SKM-1 treated with dmso at 0.1 percent for 144 hours (cell line): Measurements from ENCODE around the gene COG5.
"Not testable (repeated sequence)": the region's sequence is repeated elsewhere in the genome, so short reads cannot be mapped to it uniquely, and the experiment has no call there.

Experiments
- DNase-seq: peaks from one replicate; lab custom pipeline; 2025; ENCODE audit not compliant: unreplicated experiment; lab: John Stamatoyannopoulos, UW

The COG5 gene

DNA sequence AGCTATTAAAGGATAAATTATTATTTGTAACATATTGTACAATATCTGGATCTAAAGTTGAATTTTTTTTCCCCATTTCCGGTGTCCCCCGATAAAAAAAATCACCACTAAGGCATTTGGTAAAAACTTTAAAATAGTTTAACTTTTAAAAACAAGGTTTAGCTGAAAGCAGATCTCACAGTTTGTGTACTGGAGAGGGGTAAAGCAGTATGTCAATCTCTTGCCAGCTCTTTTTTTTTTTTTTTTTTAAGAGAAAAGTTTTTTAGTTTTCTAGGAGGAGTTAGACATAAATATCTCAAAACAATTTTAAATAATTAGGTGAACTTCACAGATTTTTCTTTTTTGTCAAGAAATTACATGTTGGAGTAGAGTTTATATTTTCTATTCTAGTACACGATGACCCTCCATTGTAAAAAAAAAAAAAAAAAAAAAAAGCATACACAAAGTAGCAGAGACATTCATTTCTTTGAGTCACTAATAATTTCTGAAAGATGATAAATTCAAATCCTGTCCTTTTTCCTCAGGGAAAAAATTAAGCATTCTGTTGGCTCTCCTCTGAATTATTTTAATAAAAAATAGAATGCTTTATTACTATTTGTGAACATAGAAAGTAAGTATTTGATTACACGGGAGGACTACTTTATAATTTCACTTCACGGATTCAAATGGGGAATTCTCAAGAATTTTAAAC lies 396.8 kb downstream of the COG5 start:
- no peak for DNase-seq

DNA sequence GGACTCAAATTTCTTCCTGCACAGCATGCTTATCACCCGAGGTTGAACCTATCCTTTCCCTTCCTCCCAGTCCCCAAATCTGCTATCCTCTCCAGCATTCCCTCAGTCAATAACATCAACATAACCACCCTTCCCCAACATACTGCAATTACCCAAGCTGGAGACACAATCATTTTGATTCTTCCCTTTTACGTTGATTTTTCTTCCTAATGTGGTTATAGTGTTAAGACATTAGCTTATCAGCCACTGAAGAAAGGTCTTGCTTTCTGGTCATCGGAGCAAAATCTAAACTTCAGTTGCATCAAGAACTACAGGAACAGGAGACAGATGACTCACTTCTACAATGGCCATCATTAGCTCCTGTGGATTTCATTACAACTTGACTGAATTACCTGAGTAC lies 398.4 kb downstream of the COG5 start:
- DNase-seq, result no peak

DNA sequence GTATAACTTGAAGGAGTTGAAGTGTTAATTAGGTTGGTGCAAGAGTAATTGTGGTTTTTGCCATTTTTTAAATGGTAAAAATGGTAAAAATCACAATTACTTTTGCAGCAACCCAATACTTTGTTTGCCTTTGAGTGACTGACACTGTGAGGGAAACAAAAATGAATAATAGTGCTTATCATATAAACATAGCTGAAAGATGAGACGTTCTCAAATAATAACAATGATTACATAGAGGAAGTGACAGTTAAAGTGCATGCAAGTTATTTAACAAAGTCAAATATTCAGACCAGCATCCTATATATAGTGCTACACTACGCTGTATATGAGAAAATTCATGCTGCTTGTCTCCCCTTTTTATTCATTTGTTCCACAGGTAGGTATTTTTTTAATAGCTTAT lies 399.6 kb downstream of the COG5 start:
- DNase-seq, result no peak

DNA sequence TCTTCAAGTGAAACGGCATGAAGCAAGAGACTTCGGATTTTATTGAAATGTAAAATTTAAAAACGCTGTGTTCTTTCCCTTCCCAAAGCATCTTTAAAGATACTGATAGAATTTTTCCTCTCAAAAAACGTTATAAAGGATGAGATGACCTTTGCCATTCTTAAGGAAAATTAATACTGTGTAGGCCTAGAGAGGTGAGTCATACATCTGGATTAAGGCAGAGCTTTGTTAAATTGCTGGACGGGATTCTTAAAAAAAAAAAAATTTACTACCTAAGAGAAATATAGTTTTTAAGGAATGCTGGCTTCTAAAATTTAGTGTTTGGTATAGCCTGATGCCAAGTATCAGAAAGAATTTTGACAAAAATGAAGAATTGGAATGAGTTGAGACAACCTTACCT lies 401.2 kb downstream of the COG5 start:
- no peak for DNase-seq

DNA sequence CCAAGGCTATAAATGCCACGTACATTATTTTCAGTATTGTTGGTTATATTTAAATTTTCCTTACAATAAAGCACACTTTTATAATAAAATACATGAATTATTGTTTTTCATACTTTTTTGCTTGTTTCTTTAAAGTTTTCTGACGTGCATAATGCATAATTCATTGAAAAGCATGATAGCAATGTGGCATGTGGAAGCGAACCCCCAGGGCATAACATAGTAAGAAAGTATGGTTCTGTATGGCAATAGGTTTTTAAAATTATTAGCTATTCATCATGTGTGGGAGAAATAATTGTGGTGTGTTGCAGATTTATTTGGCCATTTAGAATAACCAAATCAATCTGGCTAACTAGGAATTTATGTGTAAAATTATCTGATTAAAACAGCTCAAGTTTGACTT lies 402.3 kb downstream of the COG5 start:
- DNase-seq, result no peak

DNA sequence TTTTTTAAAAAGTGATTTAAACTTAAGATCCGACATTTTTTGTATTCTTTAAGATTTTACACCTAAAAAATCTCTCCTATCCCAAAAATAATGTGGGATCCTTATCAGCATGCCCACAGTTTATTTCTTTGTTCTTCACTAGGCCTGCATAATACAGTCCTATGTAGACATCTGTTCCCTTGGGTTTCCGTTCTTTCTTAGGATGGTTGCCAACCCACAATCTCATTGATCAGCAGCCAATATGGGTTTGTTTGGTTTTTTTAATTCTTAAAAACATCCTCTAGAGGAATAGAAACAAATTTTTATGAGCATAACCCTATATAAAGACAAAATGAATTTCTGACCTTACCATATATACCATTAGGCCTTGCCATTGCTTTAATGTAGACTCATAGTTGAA lies 403.3 kb downstream of the COG5 start:
- DNase-seq, result no peak

DNA sequence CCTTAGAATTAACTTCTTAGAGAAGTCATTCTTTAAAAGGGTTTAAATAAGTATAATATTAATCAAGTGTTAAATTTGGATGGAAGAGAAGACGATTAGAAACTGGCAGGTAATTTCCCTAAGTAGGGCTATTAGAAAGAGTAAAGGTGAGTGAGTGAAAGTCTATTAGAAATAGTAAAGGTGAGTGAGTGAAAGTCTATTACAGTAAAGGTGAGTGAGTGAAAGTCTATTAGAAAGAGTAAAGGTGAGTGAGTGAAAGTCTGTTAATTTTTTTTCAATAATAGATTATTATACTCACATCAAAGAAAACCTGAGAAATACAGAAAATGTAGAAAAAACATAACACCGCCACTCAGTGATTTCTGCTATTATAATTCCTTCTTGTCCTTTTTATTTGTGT lies 405.7 kb downstream of the COG5 start:
- DNase-seq, result no peak

DNA sequence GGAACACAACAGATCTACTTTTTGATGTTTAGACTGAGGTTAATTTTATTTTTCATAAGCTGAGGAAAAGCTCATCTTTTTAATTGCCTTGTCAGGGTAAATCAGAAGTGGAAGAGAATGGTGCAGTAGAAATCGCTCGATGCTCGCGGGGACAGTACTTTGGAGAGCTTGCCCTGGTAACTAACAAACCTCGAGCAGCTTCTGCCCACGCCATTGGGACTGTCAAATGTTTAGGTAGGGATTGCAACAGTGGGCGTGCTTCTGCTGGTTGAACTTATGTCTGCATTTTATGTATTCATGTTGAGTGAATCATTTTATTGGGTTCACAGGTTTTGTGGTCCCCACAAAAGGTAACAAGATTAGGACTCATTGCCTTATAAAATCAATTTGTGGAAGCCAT lies 406.6 kb downstream of the COG5 start:
- no peak for DNase-seq

DNA sequence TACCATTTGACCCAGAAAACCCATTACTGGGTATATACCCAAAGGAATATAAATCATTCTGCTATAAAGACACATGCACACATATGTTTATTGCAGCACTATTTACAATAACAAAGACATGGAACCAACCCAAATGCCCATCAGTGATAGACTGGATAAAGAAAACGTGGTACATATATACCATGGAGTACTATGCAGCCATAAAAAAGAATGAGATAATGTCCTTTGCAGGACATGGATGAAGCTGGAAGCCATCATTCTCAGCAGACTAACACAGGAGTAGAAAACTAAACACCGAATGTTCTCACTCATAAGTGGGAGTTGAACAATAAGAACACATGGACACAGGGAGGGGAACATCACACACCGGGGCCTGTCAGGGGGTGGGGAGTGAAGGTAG lies 408.0 kb downstream of the COG5 start:
- not testable (repeated sequence) for DNase-seq

DNA sequence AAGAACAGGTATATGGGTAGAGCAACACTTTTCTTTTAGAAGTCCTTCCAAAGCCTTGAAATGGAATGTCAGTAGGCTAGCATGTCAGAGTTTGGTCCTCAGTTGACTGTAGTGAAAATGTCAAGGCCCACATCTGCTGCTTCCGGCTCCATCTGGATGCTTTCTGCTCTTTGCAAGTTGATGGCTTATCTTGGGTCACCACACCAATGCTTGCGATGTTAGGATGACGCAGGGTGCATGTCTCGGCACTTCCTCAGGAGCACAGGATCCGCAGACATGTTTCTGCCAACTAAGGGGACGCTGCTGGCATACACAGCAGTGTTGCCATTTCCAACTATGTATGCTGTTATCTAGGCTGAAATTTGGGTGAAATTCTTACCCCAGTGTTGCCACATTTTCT lies 408.9 kb downstream of the COG5 start:
- DNase-seq, result no peak

DNA sequence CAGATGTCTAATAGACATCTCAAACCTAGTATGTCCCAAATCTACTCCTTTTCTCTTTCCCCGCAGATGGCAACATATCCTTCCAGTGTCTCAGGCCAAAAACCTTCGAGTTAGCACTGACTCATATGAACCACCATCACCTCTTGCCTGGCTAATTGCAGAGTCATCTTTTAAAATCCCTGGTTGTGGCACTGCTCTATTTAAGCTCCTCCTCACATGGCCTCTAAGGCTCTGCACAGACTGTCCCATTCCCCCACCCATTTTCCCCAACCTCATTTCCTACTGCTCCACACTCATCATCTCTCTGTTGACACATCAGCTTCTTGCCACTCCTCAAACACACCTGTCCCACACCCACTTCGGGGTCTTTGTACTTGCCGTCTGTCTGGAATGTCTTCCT lies 411.7 kb downstream of the COG5 start:
- no peak for DNase-seq
